HL-60 (cell line): Measurements from ENCODE around the gene HOXC13.

ENCODE experiments used
- GABPA ChIP-seq: IDR thresholded peaks from 2 replicates; pipeline ENCODE4 v1.6.1; 2012; ENCODE audit warnings: low read depth
- POLR2AphosphoS5 ChIP-seq: IDR thresholded peaks from 2 replicates; pipeline ENCODE4 v1.6.1; 2012; ENCODE audit warnings: low read depth
- SPI1 ChIP-seq: IDR thresholded peaks from 2 replicates; pipeline ENCODE4 v1.6.1; 2012; ENCODE audit warnings: low read depth, mild to moderate bottlenecking, borderline replicate concordance
- TF ChIP-seq, protein P1 (sequence below): IDR thresholded peaks from one replicate; pipeline ENCODE4 v1.5.1; 2011; ENCODE audit warnings: low read length, control low read depth, inconsistent platforms; ENCODE audit not compliant: insufficient read depth
- TF ChIP-seq, protein P2 (sequence below): IDR thresholded peaks from 2 replicates; pipeline ENCODE4 v1.6.1; 2012; ENCODE audit warnings: low read depth; ENCODE audit not compliant: insufficient replicate concordance

DNA sequence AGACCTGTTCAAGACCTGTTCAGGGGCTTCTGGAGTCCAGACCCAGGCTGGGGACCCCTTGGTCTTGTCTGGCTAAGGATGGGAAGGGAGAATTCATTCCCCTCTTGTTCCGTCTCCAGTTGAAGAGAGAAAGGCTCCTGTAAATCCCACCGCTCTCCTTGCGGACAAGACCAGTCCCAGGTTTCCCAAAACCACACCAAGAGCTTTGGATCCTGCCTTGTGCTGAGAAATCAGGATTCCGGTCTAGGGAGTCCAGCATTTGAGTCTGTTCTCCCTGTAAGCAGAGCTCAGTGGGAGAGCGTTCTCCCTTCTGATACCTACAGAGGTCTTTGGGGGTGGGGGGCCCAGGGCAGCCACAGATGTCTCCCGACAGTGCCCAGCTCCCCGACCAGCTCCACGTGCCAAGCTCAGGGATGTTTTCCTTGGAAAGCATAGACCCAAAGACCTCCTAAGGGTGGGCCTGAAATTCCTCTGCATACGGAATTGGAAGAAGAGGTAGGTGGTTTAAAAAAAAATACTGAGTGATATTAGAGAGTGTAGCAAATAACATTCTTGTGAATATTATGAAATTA is 1.9 kb downstream of the HOXC13 start:
- TF ChIP-seq, protein P1, sequence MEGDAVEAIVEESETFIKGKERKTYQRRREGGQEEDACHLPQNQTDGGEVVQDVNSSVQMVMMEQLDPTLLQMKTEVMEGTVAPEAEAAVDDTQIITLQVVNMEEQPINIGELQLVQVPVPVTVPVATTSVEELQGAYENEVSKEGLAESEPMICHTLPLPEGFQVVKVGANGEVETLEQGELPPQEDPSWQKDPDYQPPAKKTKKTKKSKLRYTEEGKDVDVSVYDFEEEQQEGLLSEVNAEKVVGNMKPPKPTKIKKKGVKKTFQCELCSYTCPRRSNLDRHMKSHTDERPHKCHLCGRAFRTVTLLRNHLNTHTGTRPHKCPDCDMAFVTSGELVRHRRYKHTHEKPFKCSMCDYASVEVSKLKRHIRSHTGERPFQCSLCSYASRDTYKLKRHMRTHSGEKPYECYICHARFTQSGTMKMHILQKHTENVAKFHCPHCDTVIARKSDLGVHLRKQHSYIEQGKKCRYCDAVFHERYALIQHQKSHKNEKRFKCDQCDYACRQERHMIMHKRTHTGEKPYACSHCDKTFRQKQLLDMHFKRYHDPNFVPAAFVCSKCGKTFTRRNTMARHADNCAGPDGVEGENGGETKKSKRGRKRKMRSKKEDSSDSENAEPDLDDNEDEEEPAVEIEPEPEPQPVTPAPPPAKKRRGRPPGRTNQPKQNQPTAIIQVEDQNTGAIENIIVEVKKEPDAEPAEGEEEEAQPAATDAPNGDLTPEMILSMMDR: no peak
- TF ChIP-seq POLR2AphosphoS5 (no peak), SPI1 (no peak), GABPA (no peak)
- TF ChIP-seq, protein P2, sequence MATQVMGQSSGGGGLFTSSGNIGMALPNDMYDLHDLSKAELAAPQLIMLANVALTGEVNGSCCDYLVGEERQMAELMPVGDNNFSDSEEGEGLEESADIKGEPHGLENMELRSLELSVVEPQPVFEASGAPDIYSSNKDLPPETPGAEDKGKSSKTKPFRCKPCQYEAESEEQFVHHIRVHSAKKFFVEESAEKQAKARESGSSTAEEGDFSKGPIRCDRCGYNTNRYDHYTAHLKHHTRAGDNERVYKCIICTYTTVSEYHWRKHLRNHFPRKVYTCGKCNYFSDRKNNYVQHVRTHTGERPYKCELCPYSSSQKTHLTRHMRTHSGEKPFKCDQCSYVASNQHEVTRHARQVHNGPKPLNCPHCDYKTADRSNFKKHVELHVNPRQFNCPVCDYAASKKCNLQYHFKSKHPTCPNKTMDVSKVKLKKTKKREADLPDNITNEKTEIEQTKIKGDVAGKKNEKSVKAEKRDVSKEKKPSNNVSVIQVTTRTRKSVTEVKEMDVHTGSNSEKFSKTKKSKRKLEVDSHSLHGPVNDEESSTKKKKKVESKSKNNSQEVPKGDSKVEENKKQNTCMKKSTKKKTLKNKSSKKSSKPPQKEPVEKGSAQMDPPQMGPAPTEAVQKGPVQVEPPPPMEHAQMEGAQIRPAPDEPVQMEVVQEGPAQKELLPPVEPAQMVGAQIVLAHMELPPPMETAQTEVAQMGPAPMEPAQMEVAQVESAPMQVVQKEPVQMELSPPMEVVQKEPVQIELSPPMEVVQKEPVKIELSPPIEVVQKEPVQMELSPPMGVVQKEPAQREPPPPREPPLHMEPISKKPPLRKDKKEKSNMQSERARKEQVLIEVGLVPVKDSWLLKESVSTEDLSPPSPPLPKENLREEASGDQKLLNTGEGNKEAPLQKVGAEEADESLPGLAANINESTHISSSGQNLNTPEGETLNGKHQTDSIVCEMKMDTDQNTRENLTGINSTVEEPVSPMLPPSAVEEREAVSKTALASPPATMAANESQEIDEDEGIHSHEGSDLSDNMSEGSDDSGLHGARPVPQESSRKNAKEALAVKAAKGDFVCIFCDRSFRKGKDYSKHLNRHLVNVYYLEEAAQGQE: no peak
